22Rv1 (cell line): ENCODE results near the gene C19orf25.

Source experiments
- ZFX ChIP-seq: fragments of 450-650 bp; IDR thresholded peaks from 2 replicates; pipeline ENCODE4 v1.6.1; 2017; ENCODE audit warnings: antibody characterized with exemption, borderline replicate concordance
- TF ChIP-seq, protein P1 (sequence below): fragments of 450-650 bp; IDR thresholded peaks from 2 replicates; pipeline ENCODE4 v1.5.1; 2017; ENCODE audit warnings: mild to moderate bottlenecking

GRCh38 chr19:1487576-1488281 lies 8.7 kb upstream of the C19orf25 start:
- TF ChIP-seq, protein P1, sequence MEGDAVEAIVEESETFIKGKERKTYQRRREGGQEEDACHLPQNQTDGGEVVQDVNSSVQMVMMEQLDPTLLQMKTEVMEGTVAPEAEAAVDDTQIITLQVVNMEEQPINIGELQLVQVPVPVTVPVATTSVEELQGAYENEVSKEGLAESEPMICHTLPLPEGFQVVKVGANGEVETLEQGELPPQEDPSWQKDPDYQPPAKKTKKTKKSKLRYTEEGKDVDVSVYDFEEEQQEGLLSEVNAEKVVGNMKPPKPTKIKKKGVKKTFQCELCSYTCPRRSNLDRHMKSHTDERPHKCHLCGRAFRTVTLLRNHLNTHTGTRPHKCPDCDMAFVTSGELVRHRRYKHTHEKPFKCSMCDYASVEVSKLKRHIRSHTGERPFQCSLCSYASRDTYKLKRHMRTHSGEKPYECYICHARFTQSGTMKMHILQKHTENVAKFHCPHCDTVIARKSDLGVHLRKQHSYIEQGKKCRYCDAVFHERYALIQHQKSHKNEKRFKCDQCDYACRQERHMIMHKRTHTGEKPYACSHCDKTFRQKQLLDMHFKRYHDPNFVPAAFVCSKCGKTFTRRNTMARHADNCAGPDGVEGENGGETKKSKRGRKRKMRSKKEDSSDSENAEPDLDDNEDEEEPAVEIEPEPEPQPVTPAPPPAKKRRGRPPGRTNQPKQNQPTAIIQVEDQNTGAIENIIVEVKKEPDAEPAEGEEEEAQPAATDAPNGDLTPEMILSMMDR, result no peak
- no peak for TF ChIP-seq ZFX
